Measurements from ENCODE around the gene GDPD3. TPM values are rescaled to one million over a fixed set of nuclear protein-coding genes. Genes with fewer than 3 reads are reported as not detected.

The GDPD3 gene
- total RNA-seq, 2 donors from 2014 or later, result 0.91 to 2.4 TPM

DNA sequence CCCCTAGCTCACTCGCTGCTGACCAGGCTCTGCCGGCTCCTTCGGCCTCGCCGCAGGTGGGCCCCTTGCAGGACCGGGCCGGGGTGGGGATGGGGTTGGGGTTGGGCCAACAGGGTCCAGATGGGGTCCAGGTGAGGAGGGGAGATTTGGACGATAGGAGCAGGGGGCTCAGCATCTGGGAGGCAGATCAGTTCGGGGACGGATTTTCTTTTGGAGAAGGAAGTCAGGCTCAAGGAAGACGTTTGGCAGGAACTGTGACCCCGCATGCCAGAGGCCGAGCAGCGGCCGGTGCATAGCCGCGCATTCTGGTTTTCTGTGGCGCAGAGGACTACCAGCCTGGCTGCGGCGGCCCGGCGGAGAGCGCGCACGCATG, 48.6 kb downstream of the GDPD3 start:
- H3K27ac ChIP-seq, result peak overlapping the region; percentile 91 to 97
- TF ChIP-seq CTCF (IDR thresholded peaks at IDR 0.05) (no peak), POLR2A (IDR thresholded peaks at IDR 0.05) (no peak), POLR2AphosphoS5 (IDR thresholded peaks at IDR 0.05) (no peak)
- peaks cover 40% of the 10 kb centered on the region for H3K4me1 ChIP-seq (replicated peaks)
- whole genome bisulfite sequencing, result 0% methylated on average over 25 of the region's 25 CpGs
- intact Hi-C loops (cut with DNase I), result loop anchor here (5.0 to 10.0 kb wide), 2 partner anchors 58 to 590 kb away; partner anchors contain the start of genes FBRS, MAPK3 and PRR14
- no peaks in the 10 kb centered on the region for H3K27me3 ChIP-seq (replicated peaks; ENCODE audit: insufficient read depth)
- peak overlapping the region; percentile 86 to 98 for H3K4me3 ChIP-seq
- no peaks in the 10 kb centered on the region for H3K9me3 ChIP-seq
- H3K36me3 ChIP-seq, result peaks cover 10 to 19% of the 10 kb centered on the region in 2 donors
- no peak for DNase-seq (ENCODE audit: low spot score)

GRCh38 chr16:30063893-30064728, 49.2 kb downstream of the GDPD3 start:
- intact Hi-C loops (cut with DNase I), result loop anchor here (10.0 kb wide), 1 partner anchor 591 kb away; the partner anchor contains the start of genes FBRS and PRR14

GRCh38 chr16:30063278-30063892, 50.0 kb downstream of the GDPD3 start:
- H3K27ac ChIP-seq, result peak overlapping the region; percentile 91 to 97

More at GRCh38 chr16:30063893-30064728, 49.2 kb downstream of the GDPD3 start:
- Histone ChIP-seq H3K27ac (peak overlapping the region; percentile 91 to 97), H3K9me3 (no peaks in the 10 kb centered on the region), H3K36me3 (peaks cover 4 to 13% of the 10 kb centered on the region in 2 donors), H3K4me3 (peak overlapping the region; percentile 86 to 98), H3K4me1 (replicated peaks) (peaks cover 34% of the 10 kb centered on the region), H3K27me3 (replicated peaks; ENCODE audit: insufficient read depth) (no peaks in the 10 kb centered on the region)
- TF ChIP-seq POLR2AphosphoS5 (IDR thresholded peaks at IDR 0.05) (peak; percentile 58), POLR2A (IDR thresholded peaks at IDR 0.05) (peak; percentile 33), CTCF (IDR thresholded peaks at IDR 0.05) (peak; percentile 21 to 60 (median 44))
- WGBS, result 4% methylated on average over 27 of the region's 27 CpGs
- DNase-seq (ENCODE audit: low spot score), result peak; percentile 78

DNA sequence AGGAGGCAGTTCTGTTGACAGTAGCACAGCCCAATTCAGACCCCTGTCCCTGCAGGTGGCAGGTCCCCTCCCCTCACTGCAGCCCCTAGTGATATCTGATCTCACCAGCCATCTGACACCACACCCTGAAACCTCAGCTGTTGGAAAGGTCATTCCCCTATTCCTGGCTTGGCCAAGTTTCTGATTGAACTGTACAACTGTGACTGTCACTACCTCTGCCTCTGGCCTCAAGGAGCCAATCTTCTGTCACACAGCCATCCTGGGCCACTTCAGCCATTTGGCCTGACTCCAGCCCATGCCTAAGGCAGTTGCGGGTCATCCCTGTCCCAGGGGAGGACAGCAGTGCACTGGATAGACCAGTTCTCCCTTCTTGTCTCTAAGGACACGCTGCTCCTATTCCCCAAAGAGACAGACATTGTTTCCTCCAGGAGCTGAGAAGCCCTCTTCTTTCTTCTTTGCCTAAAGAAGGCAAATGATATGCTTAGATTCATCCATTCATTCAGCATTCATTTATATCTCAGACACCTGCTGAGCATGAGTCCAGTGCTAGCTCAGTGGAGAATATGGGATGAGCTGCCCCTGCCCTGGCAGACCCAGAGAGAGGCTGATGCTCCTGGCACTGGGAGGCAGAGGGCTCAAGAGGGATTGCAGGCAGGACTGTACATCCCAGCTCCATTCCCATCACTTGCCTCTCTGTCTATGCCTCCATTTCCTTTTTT, 52.3 kb downstream of the GDPD3 start:
- Histone ChIP-seq H3K4me3 (no peak overlapping the region), H3K27ac (peak overlapping the region; percentile 0 to 4), H3K36me3 (no peaks in the 10 kb centered on the region), H3K4me1 (replicated peaks) (peaks cover 12% of the 10 kb centered on the region), H3K27me3 (replicated peaks; ENCODE audit: insufficient read depth) (no peaks in the 10 kb centered on the region), H3K9me3 (no peaks in the 10 kb centered on the region)
- intact Hi-C loops (cut with DNase I), result loop anchor here (10.0 kb wide), 1 partner anchor 594 kb away; the partner anchor contains the start of genes FBRS and PRR14
- TF ChIP-seq CTCF (IDR thresholded peaks at IDR 0.05) (no peak), POLR2AphosphoS5 (IDR thresholded peaks at IDR 0.05) (no peak), POLR2A (IDR thresholded peaks at IDR 0.05) (no peak)
- no peak for DNase-seq (ENCODE audit: low spot score)
- 24% methylated on average over 2 of the region's 2 CpGs for WGBS

More at GRCh38 chr16:30063278-30063892, 50.0 kb downstream of the GDPD3 start:
- intact Hi-C loops (cut with DNase I), result loop anchor here (10.0 kb wide), 1 partner anchor 591 kb away; the partner anchor contains the start of genes FBRS and PRR14
- peak overlapping the region; percentile 86 to 98 for H3K4me3 ChIP-seq
- H3K27me3 ChIP-seq (replicated peaks; ENCODE audit: insufficient read depth), result no peaks in the 10 kb centered on the region
- H3K4me1 ChIP-seq (replicated peaks), result peaks cover 27% of the 10 kb centered on the region
- H3K9me3 ChIP-seq, result no peaks in the 10 kb centered on the region
- no peak for TF ChIP-seq POLR2AphosphoS5 (IDR thresholded peaks at IDR 0.05)
- no peak for TF ChIP-seq CTCF (IDR thresholded peaks at IDR 0.05)
- no peak for TF ChIP-seq POLR2A (IDR thresholded peaks at IDR 0.05)
- peaks cover 0 to 6% of the 10 kb centered on the region in 2 donors for H3K36me3 ChIP-seq
- WGBS, result 39% methylated on average over 12 of the region's 12 CpGs
- no peak for DNase-seq (ENCODE audit: low spot score)
